Endothelial cell of umbilical vein (primary cell): Measurements from ENCODE around the gene STARD13.

Experiments used
- EZH2 ChIP-seq: IDR thresholded peaks from 2 replicates; pipeline ENCODE4 v1.6.1; 2012; ENCODE audit warnings: borderline replicate concordance, low read depth, mild to moderate bottlenecking, moderate library complexity, low read length, inconsistent platforms; ENCODE audit not compliant: severe bottlenecking
- FOS ChIP-seq: IDR thresholded peaks from 2 replicates; pipeline ENCODE4 v1.6.1; 2011; ENCODE audit warnings: mild to moderate bottlenecking, low read length, moderate library complexity, borderline replicate concordance; ENCODE audit not compliant: insufficient read depth
- JUN ChIP-seq: IDR thresholded peaks from 2 replicates; pipeline ENCODE4 v1.6.1; 2011; ENCODE audit warnings: borderline replicate concordance, low read depth; ENCODE audit not compliant: insufficient read length, insufficient read depth
- MYC ChIP-seq: IDR thresholded peaks from one replicate; pipeline ENCODE4 v1.6.1; 2011; ENCODE audit warnings: mild to moderate bottlenecking, low read depth, low read length
- POLR2A ChIP-seq: IDR thresholded peaks from 2 replicates; pipeline ENCODE4 v1.6.1; 2012; ENCODE audit warnings: low read depth, mild to moderate bottlenecking, control low read depth, low read length
- POLR2AphosphoS5 ChIP-seq: IDR thresholded peaks from 2 replicates; pipeline ENCODE4 v1.6.1; 2012; ENCODE audit warnings: low read depth, mild to moderate bottlenecking, control low read depth, low read length, moderate library complexity; ENCODE audit not compliant: insufficient read depth
- TF ChIP-seq, protein P1 (sequence below), 2 donors: IDR thresholded peaks; 1 replicate in 1 of 2; 2 replicates in 1 of 2; pipeline ENCODE4 v1.5.1; 2011; ENCODE audit warnings: low read length in 2 of 2, mild to moderate bottlenecking in 2 of 2, moderate library complexity in 2 of 2, control low read depth in 1 of 2, inconsistent platforms in 1 of 2, low read depth in 1 of 2; ENCODE audit not compliant: insufficient read depth in 1 of 2; ENCODE audit errors: extremely low read depth in 1 of 2
- TF ChIP-seq, protein P2 (sequence below): IDR thresholded peaks from 2 replicates; pipeline ENCODE4 v1.6.1; 2011; ENCODE audit not compliant: insufficient read depth, insufficient read length

GRCh38 chr13:33172400-33172799, 113.2 kb downstream of the STARD13 start:
- TF ChIP-seq, protein P1, sequence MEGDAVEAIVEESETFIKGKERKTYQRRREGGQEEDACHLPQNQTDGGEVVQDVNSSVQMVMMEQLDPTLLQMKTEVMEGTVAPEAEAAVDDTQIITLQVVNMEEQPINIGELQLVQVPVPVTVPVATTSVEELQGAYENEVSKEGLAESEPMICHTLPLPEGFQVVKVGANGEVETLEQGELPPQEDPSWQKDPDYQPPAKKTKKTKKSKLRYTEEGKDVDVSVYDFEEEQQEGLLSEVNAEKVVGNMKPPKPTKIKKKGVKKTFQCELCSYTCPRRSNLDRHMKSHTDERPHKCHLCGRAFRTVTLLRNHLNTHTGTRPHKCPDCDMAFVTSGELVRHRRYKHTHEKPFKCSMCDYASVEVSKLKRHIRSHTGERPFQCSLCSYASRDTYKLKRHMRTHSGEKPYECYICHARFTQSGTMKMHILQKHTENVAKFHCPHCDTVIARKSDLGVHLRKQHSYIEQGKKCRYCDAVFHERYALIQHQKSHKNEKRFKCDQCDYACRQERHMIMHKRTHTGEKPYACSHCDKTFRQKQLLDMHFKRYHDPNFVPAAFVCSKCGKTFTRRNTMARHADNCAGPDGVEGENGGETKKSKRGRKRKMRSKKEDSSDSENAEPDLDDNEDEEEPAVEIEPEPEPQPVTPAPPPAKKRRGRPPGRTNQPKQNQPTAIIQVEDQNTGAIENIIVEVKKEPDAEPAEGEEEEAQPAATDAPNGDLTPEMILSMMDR (IDR thresholded peaks at IDR 0.05; ENCODE audit: extremely low read depth in 1 of 2, insufficient read depth in 1 of 2, low read depth in 1 of 2, low read length in 2 of 2) = no peak
- TF ChIP-seq MYC (no peak), EZH2 (no peak), POLR2A (no peak), POLR2AphosphoS5 (no peak), FOS (no peak), JUN (no peak)
- TF ChIP-seq, protein P2, sequence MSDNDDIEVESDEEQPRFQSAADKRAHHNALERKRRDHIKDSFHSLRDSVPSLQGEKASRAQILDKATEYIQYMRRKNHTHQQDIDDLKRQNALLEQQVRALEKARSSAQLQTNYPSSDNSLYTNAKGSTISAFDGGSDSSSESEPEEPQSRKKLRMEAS = no peak
